T-helper 1 cell treated with Interleukin-12 subunit alpha and Interleukin-12 subunit beta and Interleukin-4 antibody, amounts not matched to agents 30 μg/mL and 1 μg/mL, for 36 hours (primary cell): ENCODE measurements around the gene TIMD4.
A peak's percentile ranks its signal among the peaks of the same experiment; 100 is the strongest.
"Not testable (repeated sequence)": the region's sequence is repeated elsewhere in the genome, so short reads cannot be mapped to it uniquely, and the experiment has no call there.

Experiments
- H3K27ac Mint-ChIP-seq: one replicate; pipeline ENCODE4 v1.8.0; 2021; ENCODE audit warnings: mild to moderate bottlenecking, mixed read lengths
- H3K27me3 Mint-ChIP-seq: one replicate; pipeline ENCODE4 v1.8.0; 2021; ENCODE audit warnings: low read depth, mixed read lengths
- H3K36me3 Mint-ChIP-seq: one replicate; pipeline ENCODE4 v1.8.0; 2021; ENCODE audit warnings: low read depth, mixed read lengths
- H3K4me1 Mint-ChIP-seq: one replicate; pipeline ENCODE4 v1.8.0; 2021; ENCODE audit warnings: low read depth, mixed read lengths
- H3K4me3 Mint-ChIP-seq: one replicate; pipeline ENCODE4 v1.8.0; 2021; ENCODE audit warnings: mild to moderate bottlenecking, moderate library complexity, mixed read lengths
- H3K9me3 Mint-ChIP-seq: one replicate; pipeline ENCODE4 v1.8.0; 2021; ENCODE audit warnings: mixed read lengths

TIMD4 gene

DNA sequence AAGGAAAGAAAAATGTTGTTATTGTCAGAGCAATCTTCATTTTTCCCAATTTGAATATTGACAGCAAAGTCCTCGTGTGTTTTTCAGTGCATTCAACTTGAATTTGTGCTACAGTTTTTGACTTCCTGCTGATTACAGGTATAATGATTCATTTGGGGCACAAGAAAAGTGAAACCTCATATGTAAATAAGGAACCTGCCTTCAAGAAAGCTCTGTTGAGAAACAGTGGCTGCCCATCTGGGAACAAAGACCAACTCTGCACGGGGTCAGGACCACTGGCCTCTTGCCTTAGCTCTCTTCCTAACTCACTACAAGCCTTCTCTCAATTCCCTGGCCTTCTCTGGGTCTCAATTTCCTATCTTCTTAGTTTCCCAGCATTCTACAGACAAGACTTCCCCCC is 21.0 kb downstream of the TIMD4 start:
- Mint-ChIP-seq H3K9me3 (peaks cover 33% of the 10 kb centered on the region), H3K27ac (peak overlapping the region; percentile 94), H3K4me1 (peaks cover 51% of the 10 kb centered on the region), H3K4me3 (peak overlapping the region; percentile 54), H3K27me3 (no peaks in the 10 kb centered on the region), H3K36me3 (peaks cover 43% of the 10 kb centered on the region)

DNA sequence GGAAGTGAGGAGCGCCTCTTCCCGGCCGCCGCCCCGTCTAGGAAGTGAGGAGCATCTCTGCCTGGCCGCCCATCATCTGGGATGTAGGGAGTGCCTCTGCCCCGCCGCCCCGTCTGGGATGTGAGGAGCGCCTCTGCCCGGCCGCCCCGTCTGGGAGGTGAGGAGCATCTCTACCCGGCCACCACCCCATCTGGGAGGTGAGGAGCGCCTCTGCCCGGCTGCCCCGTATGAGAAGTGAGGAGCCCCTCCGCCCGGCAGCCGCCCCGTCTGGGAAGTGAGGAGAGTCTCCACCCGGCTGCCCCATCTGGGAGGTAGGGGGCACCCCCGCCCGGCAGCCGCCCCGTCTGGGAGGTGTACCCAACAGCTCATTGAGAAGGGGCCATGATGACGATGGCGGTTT is 22.6 kb downstream of the TIMD4 start:
- not testable (repeated sequence) for H3K27ac Mint-ChIP-seq, H3K27me3 Mint-ChIP-seq, H3K4me3 Mint-ChIP-seq
- H3K4me1 Mint-ChIP-seq: peaks cover 58% of the 10 kb centered on the region
- H3K36me3 Mint-ChIP-seq: peaks cover 45% of the 10 kb centered on the region
- peaks cover 32% of the 10 kb centered on the region for H3K9me3 Mint-ChIP-seq

DNA sequence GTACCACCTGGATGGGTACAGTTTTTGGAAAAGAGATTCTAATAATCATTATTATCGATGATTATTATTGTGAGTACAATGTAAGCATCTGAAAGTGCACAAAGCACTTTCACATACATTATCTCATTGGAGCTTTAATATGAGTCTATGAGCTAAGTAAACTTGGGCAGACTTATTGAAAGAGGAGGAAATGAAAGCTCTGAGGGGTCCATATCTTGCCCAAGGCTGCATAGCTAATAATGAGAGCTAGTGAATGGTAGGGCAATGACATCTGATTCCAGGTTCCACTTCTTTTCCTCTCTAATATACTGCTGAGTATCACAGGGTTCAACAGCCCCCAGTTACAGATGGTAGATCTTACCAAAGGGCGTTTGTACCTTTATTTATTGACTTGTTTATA is 26.1 kb downstream of the TIMD4 start:
- Mint-ChIP-seq H3K4me3 (no peak overlapping the region), H3K4me1 (peaks cover 70% of the 10 kb centered on the region), H3K36me3 (peaks cover 44% of the 10 kb centered on the region), H3K9me3 (peaks cover 28% of the 10 kb centered on the region), H3K27ac (no peak overlapping the region), H3K27me3 (no peaks in the 10 kb centered on the region)

DNA sequence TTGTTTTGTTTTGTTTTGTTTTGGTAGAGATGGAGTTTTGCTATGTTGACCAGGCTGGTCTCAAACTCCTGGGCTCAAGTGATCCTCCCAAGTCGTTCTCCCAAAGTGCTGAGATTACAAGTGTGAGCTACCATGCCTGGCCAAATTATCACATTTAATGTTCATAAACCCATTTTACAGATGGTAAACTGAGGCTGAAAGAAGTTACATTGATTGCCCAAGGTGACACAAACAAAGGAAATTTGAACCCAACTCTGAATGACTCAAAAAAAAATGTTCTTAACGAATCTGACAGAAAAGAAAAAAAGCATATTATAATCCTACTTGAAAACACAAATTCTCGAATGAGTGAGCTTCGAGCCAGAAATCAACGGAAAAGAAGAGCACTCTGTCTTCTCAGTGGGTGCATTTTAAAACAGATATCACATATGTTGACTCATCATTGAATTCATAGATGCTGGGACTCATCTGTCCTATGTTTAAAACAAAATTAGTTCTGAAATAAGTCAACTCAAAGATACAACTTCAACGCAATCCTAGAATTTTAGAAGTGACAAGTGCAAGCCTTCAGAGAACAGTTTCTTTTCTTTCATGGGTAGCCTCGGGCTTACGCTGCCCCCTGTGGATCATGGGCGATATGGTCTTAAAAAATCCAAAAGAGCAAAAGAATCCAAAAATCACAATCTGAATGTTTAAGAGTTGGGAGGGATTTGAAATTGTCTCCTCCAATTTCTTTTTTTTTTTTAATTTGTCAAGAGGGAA is 28.4 kb downstream of the TIMD4 start:
- peaks cover 78% of the 10 kb centered on the region for H3K4me1 Mint-ChIP-seq
- peaks cover 44% of the 10 kb centered on the region for H3K36me3 Mint-ChIP-seq
- H3K27me3 Mint-ChIP-seq: no peaks in the 10 kb centered on the region
- peaks cover 23% of the 10 kb centered on the region for H3K9me3 Mint-ChIP-seq
- peak overlapping the region; percentile 25 for H3K4me3 Mint-ChIP-seq
- H3K27ac Mint-ChIP-seq: peak overlapping the region; percentile 88

DNA sequence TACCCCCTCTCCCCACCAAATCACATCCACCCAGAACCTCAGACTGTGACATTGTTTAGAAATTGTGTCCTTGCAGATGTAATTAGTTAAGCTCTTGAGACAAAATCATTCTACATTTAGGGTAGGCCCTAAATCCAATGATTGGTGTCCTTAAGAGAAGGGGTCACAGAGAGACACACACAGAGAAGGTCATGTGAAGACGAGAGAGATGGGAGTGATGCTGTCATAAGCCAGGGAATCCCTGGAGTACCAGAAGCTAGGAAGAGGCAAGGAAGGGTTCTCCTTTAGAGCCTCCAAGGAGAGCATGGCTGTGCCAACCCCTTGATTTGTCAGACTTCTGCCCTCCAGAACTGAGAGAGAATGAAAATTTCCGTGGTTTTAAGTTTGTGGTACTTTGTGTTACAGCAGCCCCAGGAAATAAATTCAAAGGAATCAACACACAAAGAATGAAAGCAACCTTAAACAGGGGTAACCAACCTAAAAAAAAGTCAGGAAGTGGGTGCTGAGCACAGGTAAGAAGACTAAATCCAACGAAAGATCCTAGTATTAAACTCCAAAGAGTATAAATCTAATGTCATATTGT is 33.6 kb downstream of the TIMD4 start:
- Mint-ChIP-seq H3K27me3 (no peaks in the 10 kb centered on the region), H3K4me3 (peak overlapping the region; percentile 3), H3K36me3 (peaks cover 42% of the 10 kb centered on the region), H3K4me1 (peaks cover 81% of the 10 kb centered on the region), H3K9me3 (peaks cover 13% of the 10 kb centered on the region), H3K27ac (peak overlapping the region; percentile 96)

DNA sequence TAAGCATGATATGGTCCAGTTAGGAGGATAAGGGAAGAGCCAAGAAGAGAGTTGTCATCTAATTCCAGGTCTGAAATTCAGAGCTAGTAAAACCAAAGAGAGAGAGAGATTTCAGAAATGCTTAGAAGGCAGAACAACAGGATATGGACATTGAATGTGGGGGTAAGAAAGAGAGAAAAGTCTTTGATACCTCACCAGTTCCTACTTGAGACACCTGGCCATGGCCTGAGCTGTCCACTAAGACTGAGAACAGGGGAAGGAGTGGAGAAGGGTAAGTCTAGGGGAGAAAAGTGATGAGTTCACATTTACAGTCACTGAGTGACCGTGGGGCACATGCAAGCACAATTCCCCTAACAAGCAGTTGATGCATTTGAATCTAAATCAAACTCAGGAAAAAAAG is 35.5 kb downstream of the TIMD4 start:
- Mint-ChIP-seq H3K27ac (peak overlapping the region; percentile 96), H3K4me3 (peak overlapping the region; percentile 69), H3K36me3 (peaks cover 40% of the 10 kb centered on the region), H3K4me1 (peaks cover 72% of the 10 kb centered on the region), H3K27me3 (no peaks in the 10 kb centered on the region), H3K9me3 (peaks cover 13% of the 10 kb centered on the region)

DNA sequence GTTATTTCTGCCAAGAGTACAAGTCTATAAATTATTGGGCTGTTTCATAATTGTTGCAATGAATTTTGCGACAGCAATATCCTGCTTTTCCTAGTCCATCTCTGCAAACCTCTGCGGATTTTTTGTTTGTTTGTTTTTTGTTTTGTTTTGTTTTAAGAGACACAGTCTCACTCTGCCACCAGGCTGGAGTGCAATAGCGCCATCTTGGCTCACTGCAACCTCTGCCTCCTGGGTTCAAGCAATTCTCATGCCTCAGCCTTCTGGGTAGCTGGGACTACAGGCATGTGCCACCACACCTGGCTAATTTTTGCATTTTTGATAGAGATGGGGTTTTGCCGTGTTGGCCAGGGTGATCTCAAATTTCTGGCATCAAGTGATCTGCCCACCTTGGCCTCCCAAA is 37.3 kb downstream of the TIMD4 start:
- H3K4me3 Mint-ChIP-seq, H3K27me3 Mint-ChIP-seq, H3K9me3 Mint-ChIP-seq: not testable (repeated sequence)
- H3K4me1 Mint-ChIP-seq: peaks cover 72% of the 10 kb centered on the region
- peak overlapping the region; percentile 55 for H3K27ac Mint-ChIP-seq
- H3K36me3 Mint-ChIP-seq: peaks cover 31% of the 10 kb centered on the region

DNA sequence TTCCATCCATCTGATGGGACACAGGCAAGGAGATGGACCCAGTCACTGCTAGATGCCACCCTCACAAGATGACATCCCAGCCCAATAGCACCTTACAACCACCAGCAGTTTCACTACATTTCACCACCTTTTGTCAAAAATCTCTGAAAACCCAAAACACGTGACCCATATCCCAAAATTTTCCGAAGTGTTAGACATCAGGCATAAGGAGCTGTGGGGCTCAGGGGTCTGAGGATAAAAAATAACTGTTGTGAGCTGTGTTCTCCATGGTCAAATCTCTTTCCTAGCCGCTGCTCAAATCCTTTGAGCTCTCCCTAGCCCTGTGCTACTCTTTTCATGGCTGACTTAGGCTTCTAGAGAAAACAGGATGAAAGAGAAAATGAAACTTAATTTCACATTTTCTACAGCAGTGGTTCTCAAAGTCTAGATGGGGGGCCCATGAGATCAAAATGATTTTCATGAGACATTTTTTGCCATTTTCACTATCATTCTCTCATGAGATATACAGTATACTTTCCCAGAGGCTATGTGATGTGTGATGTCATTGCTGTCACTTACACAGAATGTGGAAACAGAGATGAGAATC is 40.7 kb downstream of the TIMD4 start:
- H3K27me3 Mint-ChIP-seq: no peaks in the 10 kb centered on the region
- peak overlapping the region; percentile 95 for H3K27ac Mint-ChIP-seq
- peaks cover 68% of the 10 kb centered on the region for H3K4me1 Mint-ChIP-seq
- peak overlapping the region; percentile 82 for H3K4me3 Mint-ChIP-seq
- peaks cover 38% of the 10 kb centered on the region for H3K36me3 Mint-ChIP-seq
- peaks cover 11% of the 10 kb centered on the region for H3K9me3 Mint-ChIP-seq

DNA sequence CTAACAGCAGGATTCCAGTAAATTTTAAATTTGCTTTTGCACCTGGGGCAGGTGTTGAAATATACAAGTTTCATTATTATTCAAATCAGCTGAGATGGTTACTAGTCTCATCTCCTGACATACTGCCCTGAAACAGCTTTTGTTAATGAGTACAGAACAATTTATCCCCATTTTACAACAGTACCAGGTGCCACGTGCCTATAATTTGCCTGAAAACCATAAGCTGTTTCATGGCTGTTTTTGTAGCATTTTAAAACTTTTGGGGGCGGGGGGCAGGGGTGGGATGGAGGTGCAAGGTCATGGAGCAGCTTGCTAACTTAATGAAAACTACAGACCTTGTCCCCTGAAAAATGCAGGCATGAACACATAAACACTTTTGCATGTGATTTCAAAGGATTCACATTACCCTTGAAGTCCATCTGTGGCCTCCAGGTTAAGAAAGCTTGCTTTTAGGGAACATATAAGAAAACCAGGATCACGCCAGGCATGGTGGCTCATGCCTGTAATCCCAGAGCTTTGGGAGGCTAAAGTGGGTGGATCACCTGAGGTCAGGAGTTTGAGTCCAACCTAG is 42.1 kb downstream of the TIMD4 start:
- H3K9me3 Mint-ChIP-seq: peaks cover 4% of the 10 kb centered on the region
- H3K4me1 Mint-ChIP-seq: peaks cover 69% of the 10 kb centered on the region
- peak overlapping the region; percentile 82 for H3K4me3 Mint-ChIP-seq
- H3K27me3 Mint-ChIP-seq: no peaks in the 10 kb centered on the region
- H3K27ac Mint-ChIP-seq: peak overlapping the region; percentile 95
- H3K36me3 Mint-ChIP-seq: peaks cover 39% of the 10 kb centered on the region

DNA sequence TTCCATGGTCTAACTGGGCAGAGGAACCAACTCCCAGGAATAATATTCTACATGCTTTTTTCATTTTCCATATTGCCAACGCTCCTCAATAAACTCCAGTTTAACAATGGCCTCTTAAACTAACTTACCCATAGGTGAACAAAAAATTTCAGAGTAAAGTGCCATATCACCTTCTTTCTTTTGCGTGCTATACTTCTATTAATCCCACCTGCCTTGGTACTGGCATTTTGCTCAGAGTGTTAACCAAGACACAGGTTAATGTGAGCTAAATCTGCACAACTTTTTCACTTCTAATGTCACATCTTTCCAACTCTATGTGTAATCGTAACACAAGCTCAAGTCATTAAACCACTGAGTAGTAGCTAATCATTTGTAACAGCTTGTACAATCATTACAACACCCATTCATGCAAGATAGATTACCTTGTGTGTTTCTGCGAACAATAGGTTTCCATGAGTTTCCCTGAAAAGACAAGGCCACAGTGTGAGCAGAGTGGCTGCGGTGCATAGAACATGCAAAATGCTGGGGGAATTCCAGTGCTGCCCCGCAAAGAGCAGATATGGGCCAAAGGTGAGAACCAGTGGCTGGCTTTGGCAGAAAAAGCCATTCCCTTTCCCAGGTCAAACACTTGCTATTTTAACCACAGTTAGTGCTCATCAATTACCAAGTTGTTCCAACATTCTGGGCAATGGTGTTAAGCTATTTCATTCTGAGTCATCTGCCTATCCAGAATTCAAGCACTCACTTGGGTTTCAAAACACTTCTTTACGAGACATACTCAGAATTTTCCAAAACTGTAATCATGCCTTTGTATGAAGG is 42.8 kb downstream of the TIMD4 start:
- H3K36me3 Mint-ChIP-seq: peaks cover 39% of the 10 kb centered on the region
- H3K4me3 Mint-ChIP-seq: peak overlapping the region; percentile 82
- H3K27me3 Mint-ChIP-seq: no peaks in the 10 kb centered on the region
- peak overlapping the region; percentile 95 for H3K27ac Mint-ChIP-seq
- peaks cover 68% of the 10 kb centered on the region for H3K4me1 Mint-ChIP-seq
- H3K9me3 Mint-ChIP-seq: peaks cover 7% of the 10 kb centered on the region

DNA sequence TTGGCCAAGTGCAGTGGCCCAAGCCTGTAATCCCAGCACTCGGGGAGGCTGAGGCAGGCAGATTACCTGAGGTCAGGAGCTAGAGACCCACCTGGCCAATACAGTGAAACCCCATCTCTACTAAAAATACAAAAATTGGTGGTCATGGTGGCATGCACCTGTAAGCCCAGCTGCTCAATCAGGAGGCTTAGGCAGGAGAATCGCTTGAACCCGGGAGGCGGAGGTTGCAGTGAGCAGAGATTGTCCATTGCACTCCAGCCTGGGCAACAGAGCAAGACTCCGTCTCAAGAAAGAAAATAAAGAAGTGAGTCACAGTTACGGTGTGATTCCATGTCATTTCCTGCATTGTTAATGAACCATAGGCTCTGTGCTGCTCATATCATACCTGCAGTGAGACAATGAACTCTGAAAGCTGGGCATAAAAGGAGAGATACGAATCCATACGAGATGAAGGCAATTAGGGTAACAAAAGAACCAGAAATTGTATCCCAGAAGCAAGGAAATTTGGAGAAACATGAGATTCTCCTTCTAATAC is 44.6 kb downstream of the TIMD4 start:
- H3K27ac Mint-ChIP-seq: peak overlapping the region; percentile 95
- peak overlapping the region; percentile 18 for H3K4me3 Mint-ChIP-seq
- H3K9me3 Mint-ChIP-seq: peaks cover 7% of the 10 kb centered on the region
- H3K27me3 Mint-ChIP-seq: no peaks in the 10 kb centered on the region
- H3K36me3 Mint-ChIP-seq: peaks cover 47% of the 10 kb centered on the region
- peaks cover 74% of the 10 kb centered on the region for H3K4me1 Mint-ChIP-seq

DNA sequence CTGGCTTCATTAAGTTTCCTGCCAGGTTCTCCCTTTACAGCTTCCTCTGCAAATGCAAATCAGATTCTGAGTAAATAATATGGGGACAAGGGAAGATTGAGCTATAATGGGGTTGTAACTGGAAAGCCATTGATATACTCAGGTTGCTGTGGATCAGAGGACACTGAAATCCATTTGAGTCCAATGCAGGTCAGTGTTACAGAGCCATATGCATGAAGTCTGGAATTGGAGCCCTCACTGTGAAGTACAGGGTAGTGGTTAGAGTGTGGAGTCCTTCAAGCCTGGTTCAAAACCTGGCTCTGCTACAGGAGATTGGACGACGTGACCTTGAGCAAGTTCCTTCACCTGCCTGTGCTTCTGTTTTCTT is 48.7 kb downstream of the TIMD4 start:
- Mint-ChIP-seq H3K4me1 (peaks cover 77% of the 10 kb centered on the region), H3K27ac (peak overlapping the region; percentile 96), H3K4me3 (peak overlapping the region; percentile 73), H3K9me3 (peaks cover 23% of the 10 kb centered on the region), H3K27me3 (no peaks in the 10 kb centered on the region), H3K36me3 (peaks cover 68% of the 10 kb centered on the region)

DNA sequence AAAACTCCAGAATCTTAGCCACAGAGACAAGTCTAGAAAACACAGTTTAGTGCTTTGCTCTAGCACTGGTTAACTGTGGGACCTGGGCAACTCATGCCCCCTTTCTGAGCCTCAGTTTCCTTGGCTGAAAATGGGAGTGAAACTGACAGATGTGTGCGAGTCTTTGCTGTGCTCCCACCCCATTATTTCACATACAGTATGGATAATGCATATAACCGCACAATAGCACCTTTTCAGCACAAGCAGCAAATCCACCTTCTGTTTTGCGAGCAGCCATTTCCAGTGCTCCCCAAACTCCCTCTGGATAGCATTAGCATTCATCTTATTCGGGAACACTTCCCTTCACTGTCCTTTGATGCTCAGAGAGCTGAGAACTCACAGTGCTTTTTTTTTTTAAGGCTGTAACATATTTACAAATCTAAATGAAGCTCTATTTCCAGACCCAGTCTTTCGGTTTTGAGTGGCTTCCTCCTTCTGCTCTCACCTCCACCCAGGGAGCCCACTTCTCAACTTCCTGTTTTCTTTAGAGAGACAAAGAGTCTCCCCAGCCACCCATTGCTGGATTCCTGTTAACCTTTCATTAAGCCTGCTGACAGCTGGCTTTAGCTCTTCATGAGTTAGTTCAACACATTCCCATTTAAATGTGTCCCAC is 49.2 kb downstream of the TIMD4 start:
- H3K36me3 Mint-ChIP-seq: peaks cover 63% of the 10 kb centered on the region
- peaks cover 77% of the 10 kb centered on the region for H3K4me1 Mint-ChIP-seq
- H3K4me3 Mint-ChIP-seq: peak overlapping the region; percentile 73

DNA sequence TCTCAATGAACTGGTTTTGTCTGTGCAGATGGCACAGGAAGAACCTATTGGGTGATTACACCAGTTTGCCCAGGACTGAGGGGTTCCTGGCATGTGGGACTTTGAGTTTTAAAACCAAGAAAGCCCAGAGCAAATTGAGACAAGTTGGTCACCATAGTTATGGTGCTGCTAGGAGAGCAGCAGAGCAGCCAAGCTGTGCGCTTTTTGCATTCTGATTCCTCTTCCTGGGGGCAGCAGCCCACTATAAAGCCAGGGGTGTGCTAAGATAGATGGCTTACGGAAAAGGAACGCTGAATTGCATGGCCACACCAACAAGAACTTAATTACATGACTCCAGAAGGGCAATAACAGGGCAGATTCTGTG is 49.7 kb downstream of the TIMD4 start:
- Mint-ChIP-seq H3K27me3 (no peaks in the 10 kb centered on the region), H3K9me3 (peaks cover 23% of the 10 kb centered on the region), H3K36me3 (peaks cover 58% of the 10 kb centered on the region), H3K4me1 (peaks cover 73% of the 10 kb centered on the region), H3K4me3 (no peak overlapping the region), H3K27ac (peak overlapping the region; percentile 96)

More for the DNA sequence above, 49.2 kb downstream of the TIMD4 start:
- Mint-ChIP-seq H3K9me3 (peaks cover 23% of the 10 kb centered on the region), H3K27me3 (no peaks in the 10 kb centered on the region), H3K27ac (peak overlapping the region; percentile 96)
